Renal cortex interstitium (tissue), 11 donors: ENCODE results near the gene CCNL1. TPM values are rescaled to one million over a fixed set of nuclear protein-coding genes. Genes with fewer than 3 reads are reported as not detected.
A peak's percentile ranks its signal among the peaks of the same experiment; 100 is the strongest.

Source experiments
- DNase-seq, 11 donors: peaks; one replicate each; pipeline ENCODE4 v3.0.0-alpha.2; 2013; ENCODE audit warnings: low read depth in 9 of 11, low spot score in 4 of 11; ENCODE audit errors: extremely low read depth in 1 of 11
- polyA plus RNA-seq, 3 donors: library from polyadenylated mRNA; unstranded; fragments of 120-200 nt; gene quantifications; one replicate each; pipeline ENCODE4 v1.2.1, GENCODE V29; 2013; ENCODE audit not compliant: insufficient read length in 3 of 3

The CCNL1 gene
- polyA plus RNA-seq, 3 donors: 145 to 231 (median 205) TPM

DNA sequence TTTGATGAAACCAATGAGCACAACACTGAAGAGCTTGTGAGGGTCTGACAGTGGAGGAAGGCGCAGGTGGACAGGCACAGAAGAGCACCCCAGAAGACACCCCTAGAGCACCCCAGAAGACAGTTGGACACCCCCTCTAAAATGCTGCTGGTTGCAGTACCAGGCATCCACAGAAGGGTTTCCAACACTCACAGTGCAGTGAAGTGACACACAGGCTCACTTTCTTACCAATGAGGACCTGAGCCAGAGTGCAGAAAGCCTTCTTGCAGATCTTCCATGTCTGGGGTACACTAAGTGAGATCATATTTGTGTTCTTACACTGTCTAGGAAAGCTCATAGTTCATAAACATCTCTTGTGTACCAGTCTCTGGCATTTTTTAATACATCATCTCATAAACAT lies 27.6 kb downstream of the CCNL1 start:
- DNase-seq: no peak

DNA sequence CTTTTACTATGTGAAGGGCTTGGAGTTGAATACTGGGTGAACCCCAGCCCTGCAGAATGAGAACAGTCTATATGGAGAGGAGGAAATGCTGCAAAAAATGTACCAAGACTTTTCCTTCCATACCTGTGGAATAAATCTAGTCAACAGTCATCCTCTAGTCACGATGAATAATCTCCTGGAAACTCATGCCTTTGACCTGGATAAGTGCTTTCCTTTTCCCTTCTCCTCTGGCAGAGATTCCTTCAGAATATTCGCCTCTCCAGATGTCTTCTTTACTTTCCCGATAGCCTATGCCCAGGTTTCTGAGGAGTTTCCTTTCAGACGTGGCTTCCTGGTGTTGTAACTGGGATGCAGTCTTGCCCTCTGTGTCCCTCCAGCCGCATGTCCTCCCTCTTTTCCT lies 28.1 kb downstream of the CCNL1 start:
- no peak for DNase-seq

DNA sequence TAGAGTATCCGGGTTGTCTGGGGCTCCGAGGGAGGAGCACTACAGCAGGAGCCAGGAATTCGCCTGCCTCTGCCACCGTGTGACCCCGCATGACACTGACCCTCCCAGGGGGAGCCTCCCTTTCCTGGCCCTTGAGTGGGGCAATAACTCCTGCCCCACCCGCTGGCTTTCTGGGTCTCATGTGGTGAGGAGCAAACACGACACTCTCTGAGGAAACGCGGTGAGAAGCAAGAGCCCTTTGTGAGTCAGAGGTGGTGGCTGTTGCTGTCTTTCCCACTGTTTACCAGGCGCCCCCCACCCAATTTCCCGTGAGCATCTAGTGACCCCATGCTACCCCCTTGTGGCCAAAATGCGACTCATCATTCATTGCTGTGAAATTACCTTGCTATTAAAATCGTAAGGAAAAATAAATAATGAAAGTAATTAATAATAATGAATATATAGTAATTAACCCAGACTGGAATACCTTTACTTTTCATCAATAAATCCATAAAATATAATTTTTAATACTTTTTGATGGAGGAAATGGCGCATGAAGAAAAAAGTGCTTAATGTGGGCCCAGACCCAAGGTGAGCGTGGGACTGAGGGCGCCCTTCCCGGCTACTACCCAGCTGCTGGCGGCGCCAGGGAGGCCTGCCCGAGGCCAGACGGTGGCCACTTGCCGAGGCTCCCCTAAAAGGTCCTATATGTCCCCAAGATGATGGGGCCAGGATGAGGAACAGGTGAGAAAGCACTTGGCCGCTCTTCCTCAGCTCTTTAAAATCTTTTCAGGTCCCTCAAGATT lies 29.3 kb downstream of the CCNL1 start:
- peak in 5 of 11 donors; percentile 43 to 71 (median 57) for DNase-seq

DNA sequence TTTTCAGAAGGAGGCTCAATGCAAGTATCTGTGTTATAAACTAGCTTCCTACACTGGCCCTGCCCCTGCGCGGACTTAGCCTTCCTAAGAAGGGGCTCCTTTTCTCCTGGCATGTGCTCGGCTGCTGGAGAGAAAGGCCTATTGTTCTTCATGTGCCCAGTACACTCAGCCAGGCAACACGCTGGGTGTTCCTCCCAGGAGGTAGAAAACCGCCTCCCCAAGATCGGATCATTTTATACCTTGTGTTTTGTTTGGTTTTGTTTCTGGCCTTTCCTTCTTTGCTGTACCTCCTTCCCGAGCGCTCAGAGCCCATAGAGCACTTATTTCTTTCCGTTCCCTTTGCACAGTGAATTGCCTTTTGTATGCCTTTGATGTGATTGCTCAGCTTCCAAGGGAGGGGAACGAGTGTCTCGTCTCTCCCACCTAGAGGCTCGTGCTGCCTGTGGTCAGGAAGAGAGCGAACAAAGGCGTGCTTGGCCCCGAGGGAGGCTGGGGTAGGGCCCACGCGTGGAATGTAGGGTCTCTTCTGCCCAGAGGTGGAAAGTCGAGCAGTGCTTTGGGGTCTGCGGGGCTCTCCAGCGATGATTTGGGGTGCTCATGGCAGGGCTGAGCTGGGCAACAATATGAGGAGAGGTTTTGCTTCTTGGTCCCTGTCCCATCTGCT lies 30.0 kb downstream of the CCNL1 start:
- DNase-seq: no peak

DNA sequence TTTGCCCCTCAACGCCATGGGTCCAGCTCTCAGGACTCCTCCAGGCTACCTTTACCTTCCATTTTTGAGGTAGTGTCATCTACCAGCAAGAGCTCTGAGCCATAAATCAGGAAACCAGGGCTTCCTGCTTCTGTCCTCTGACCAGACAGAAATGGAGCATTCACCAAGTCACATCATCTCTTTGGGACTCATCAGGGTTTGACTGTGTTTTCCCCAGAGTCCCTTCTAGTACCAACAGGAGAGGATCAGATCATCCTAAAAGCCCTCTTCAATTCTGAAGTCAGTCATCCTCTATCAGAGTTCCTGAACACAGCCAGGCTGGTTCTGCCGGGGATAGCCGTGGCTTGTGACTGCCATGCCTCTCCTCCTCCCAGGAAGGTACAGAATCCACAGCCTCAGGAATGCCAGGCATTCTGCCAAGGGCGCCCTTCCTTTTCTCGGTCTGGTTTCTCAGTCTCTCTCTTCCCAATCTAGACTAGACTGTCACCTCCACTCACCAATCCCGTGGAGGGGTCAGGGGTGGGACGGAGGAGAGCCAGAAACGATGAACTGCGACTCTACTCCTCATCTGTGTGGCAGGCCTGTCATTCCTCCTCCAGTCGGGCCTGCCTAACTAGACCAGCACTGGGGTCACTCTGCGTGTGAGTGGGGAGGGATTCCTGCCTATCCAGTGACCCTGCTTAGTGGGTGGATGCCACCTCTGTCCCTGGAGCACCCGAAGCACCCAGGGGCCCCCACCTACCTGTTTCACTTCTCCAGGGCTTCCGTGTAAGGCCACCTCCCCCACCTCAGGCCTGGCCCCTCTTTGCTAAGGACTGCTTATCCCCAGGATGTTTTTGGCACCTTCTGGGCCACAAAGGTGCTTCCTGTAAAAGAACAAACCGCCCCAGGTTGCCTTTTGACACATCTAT lies 30.9 kb downstream of the CCNL1 start:
- DNase-seq: peak in 1 of 11 donors; percentile 55

DNA sequence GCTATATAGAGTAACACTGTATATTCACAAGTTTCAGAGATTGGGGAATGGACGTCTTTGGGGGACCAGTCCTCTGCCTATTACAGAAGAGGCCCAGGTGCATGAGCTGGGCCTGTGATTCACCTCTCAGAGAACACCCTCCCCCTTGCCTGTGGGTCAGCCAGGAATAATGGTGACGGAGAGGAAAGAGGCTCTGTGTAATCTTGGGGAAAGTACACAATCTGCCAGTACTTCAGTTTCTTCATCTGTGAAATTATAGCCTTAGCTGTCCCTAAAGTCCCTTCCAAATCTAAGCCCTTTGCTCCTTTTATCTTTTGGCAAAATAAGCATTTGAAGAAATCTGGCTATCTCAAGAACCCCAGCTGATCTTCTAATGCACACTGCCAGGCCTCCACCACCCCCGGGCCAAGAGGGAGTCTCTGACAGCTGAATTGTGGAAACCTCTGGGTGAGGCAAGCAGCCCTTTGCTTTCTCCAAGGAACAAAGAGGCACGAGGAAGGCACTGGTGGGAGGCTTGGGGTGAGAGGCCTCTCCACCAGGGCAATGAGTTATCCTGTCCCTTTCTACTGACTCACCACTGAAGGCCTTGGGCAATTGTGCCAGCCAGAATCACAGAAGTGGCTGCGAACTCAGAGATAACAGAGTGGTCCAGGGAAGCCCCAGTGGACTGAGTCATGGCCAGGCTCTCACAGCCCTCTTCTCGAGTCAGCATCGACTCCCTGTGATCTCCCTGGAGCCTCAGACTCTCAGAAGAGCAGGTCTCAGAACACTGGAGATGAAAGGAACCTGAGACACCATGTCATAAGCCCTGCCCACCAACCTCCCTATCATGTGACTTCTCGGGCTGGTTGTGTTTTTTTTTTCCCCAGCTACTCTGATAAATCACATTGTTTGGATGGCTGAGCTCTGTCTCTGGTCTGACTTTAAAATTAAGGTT lies 31.8 kb downstream of the CCNL1 start:
- no peak for DNase-seq

DNA sequence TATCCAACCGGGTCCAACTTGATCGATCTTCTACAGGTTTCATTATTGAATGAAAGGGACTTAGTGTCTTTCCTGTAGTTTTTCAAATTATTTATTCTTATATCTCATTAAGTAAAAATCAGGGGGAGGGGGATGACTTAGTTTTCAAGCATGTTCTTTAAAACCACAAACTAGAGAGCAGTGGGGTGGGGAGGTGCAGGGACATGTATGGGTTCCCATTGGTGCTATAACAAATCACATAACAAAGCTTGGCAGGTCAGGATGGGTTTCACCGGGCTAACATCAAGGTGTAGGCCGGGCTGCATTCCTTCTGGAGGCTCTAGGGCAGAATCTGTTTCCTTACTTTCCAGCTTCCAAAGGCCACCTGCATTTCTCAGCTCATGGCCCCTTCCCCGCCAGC lies 32.7 kb downstream of the CCNL1 start:
- no peak for DNase-seq

DNA sequence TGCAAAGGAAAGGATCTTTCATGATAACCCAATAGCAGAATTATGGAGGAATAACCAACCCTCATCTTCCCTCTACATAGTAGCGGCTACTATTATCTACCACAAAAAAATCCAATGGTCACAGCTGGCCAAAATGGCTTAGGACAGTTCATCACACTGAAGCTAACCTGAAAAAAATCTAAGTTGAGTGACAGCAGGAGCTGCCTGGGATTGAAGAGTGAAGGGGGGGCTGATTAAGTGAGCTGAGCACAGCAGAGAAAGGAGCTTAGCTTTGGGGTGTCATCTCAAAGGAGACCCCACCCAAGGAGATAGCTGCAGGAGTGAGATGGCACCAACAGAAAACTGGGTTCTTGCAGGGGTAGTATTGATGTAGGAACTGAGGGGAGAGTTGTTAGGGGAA lies 33.6 kb downstream of the CCNL1 start:
- no peak for DNase-seq

DNA sequence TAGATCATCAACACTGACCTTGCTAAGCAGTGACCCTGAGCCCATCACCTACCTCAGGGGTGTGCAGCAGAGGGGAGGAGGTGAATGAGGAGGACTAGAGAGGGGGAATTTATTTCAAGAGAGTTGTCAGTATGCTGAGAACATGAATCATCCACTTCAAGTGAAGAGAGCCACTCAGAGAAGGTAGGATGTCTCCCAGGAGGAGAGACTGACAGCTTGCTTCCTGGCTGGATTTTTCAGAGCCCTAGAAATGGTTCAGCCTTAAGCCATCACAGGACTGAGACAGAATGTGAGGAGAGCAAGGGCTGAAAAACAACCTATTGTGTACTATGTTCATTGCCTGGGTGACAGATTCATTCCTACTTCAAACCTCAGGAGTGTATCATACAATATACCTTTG lies 34.8 kb downstream of the CCNL1 start:
- DNase-seq: no peak

DNA sequence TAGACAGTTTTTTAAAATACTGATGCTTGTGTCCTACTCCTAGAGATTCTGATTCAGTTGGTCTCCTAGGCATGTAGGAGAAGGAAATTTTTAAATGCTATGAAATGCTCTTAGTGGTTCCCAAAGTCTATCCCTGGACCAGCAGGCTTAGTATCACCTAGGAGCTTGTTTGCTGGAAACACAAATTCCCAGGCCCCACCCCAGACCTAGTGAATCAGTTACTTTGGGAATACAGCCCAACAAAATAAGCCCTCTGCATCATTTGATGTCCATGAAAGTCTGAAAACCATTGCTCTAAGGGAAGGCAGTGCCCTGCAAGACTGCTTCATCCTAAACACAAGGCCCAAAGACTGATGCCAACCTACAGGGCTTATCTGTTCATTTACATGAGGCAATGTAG lies 36.3 kb downstream of the CCNL1 start:
- DNase-seq: no peak

DNA sequence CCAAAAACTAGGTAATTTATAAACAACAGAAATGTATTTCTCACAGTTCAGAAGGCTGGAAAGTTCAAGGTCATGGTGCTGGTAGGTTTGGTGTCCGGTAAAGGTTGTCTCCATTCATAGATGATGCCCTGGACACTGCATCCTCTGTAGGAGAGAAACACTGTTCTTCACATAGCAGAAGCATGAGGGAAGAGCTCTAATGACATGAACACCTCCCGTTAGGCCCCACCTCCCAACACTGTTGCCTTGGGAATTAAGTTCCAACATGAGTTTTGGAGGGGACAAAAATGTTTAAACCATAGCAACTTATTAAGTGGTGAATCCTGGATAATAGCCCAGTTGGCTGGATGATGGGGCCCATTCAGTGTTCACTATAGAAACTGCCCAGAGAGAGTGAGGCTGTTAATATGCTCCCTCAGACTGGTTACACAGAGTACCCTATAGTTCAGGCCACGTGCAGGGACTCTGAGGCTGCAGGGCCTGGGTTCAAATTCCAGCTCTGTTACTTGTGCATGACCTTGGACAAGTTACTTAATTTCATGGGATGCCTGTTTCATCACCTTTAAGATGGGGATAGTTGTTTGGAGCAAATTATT lies 37.0 kb downstream of the CCNL1 start:
- DNase-seq: no peak

DNA sequence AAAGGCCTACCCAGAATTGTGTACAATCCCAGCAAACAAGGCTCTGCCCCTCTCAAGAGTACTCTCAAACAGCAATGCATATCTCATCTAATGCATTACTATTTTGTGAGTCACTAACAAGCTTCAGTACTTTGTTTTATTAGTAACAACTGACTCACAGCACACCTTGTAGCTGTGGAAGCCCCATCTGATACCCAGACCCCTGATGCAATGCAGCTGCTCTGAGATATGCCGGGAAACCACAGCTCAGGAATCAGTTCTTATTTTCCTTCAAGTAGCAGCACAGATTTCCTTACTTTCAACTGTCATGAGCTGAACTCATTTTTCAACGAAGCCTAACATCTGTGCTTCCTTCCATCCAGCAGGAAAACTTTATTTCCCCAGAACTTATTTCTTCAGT lies 37.8 kb downstream of the CCNL1 start:
- no peak for DNase-seq

DNA sequence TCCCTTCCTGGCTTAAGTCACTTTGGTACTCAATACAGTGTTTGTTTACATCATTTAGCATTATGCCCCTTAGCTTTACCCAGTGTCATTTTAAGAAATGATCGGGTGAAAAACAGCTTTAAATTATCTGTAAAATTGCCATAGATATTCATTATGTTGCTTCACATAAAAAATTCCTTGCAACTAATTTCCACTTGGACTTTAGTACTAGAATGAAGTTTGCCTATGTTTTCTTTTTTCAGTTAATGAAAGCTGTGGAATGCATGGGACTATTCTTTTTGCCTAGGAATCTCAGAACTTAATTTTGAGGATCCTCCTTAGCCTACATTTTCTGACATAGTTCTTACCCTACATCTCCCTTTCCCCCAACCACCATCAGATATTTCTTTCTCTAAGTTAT lies 38.4 kb downstream of the CCNL1 start:
- DNase-seq: no peak

DNA sequence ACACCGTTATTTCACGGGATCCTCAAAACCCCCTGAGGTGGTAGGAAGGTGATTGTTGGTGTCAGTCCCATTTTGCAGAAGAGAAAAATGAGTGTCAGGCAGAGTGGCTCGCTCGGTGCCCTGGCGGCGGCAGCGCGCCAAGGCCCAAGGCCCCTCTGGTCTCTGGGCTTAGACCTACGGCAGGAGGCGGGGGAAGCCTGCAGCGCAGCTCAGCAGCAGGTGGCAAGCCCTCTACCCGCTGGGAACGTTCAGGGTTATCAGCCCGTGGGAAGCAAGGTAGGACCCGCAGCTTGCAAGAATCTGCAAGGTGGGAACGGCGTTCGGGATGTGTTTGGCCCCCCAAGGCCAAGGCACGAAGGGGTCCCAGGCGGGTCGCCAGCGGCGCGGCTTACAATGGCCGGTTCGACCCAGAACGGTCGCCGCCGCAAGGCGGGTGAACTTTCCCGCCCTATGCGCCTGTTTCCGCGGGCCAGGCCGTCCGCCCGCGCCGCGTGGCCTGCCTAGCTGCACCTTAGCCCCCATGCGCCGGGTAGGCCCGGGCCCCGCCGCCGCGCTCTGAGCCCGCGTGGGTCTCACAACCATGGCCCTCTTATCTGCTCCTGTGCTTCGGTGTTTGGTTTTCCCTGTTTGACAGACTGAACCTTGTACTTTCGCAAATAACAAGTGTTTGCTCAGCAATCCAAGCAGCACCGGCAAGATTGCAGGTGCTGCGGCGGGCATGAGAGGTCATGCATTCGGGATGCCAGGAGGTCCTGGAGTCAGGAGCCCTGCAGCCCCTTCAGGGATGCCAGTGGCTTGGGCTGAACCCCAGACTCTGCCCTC lies 39.7 kb downstream of the CCNL1 start:
- no peak for DNase-seq

DNA sequence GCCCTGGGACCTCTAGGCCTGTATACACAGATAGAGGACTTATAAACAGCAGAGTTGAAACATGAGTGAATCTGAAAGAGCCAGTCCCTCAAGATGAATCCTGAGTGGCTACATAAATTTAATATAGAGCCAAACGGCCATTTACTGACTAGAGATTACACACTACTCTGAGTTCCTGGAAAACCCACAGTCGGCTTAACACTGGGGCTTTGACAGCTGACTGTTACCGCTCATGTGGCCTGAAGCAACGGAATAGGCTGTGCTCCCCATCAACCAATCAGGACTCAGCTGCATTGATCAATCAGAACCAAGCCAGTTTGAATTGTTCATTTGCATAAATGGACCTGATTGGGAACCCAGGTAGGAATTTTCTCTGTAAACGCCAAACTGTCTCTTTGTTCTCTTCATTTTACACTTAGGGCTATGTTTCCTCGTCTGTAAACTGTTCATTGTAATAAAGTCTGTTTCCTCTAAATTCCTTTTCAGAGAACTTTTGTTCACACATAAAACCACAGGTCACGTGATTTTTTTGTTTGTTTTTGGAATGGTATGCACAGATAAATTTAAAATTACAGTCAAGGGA lies 40.5 kb downstream of the CCNL1 start:
- no peak for DNase-seq

DNA sequence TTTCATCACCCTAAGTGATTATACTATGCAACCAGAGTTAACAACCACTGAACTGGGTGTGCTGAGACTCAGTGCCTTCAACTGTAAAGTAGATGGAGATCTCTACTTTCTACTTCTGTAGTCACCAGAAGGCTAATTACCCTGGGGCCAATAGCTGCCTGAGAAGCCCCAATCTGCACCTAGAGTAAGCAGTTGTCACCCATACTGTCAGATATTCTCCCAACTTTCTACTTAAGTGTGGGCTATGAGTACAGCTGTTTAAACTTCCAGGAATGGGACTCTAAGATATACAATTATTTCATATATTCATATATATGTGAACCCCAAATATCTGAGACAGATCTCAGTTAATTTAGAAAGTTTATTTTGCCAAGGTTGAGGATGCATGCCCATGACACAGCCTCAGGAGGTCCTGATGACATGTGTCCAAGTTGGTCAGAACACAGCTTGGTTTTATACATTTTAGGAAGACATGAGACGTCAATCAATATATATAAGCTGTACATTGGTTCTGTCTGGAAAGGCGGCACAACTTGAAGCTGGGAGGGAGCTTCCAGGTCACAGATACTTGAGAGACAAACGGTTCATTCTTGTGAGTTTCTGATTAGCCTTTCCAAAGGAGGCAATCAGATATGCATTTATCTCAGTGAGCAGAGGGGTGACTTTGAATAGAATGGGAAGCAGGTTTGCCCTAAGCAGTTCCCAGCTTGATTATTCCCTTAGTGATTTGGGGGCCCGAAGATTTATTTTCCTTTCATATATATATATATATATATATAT lies 41.9 kb downstream of the CCNL1 start:
- DNase-seq: no peak

DNA sequence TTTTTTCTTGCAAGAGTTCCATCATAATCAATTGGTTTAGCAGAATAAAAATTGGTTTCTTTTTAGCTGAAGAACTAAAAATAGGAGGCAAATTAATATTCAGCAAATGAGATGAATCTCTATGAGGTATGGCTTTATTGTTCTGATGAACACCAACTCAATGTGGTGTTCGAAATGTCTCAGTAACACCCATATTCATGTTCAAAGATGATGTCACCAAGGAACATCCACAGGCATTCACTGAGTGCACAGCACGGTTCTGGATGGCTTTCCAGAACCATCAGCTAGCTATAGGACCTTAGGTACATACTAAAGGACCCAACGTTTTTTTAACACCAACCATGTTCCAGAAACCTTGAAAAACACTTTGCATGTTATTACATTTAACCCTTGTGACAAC lies 42.7 kb downstream of the CCNL1 start:
- no peak for DNase-seq
